ENCODE data around the gene MPP1. TPM values are rescaled to one million over a fixed set of nuclear protein-coding genes. Genes with fewer than 3 reads are reported as not detected.

The MPP1 gene
- total RNA-seq, 4 donors from 2014 or later: 11.3 to 19.9 (median 15.9) TPM

GRCh38 chrX:154780968-154781367, 24.3 kb downstream of the MPP1 start:
- H3K27me3 ChIP-seq: no peaks in the 10 kb centered on the region
- peaks cover 0 to 22% of the 10 kb centered on the region in 2 donors for H3K36me3 ChIP-seq
- no peak for ATAC-seq
- H3K27ac ChIP-seq: no peak overlapping the region
- intact Hi-C loops (cut with DNase I; ENCODE audit: low total_unique reads) (no loop called here), in situ Hi-C loops (cut with MboI; ENCODE audit: low sequenced_read_pairs in 4 of 4) (no loop called here)
- no peak overlapping the region for H3K4me3 ChIP-seq
- TF ChIP-seq POLR2A (IDR thresholded peaks at IDR 0.05): no peak
- no peak for TF ChIP-seq CTCF (IDR thresholded peaks at IDR 0.05 in 4 of 5, conservative IDR thresholded peaks at IDR 0.05 in 1 of 5)
- H3K9me3 ChIP-seq: no peaks in the 10 kb centered on the region
- H3K4me1 ChIP-seq: no peaks in the 10 kb centered on the region
- no peak for DNase-seq

- H3K36me3 ChIP-seq: peaks cover 0 to 39% of the 10 kb centered on the region in 2 donors
- intact Hi-C loops (cut with DNase I; ENCODE audit: low total_unique reads): no loop called here
These were observed 26.0 kb downstream of the MPP1 start for GRCh38 chrX:154779261-154779660.

GRCh38 chrX:154776753-154777152, 28.5 kb downstream of the MPP1 start:
- in situ Hi-C loops (cut with MboI; ENCODE audit: low sequenced_read_pairs in 4 of 4) (no loop called here), intact Hi-C loops (cut with DNase I; ENCODE audit: low total_unique reads) (no loop called here)
- Histone ChIP-seq H3K36me3 (peaks cover 0 to 54% of the 10 kb centered on the region in 2 donors), H3K4me3 (no peak overlapping the region), H3K4me1 (no peaks in the 10 kb centered on the region), H3K27me3 (no peaks in the 10 kb centered on the region), H3K27ac (no peak overlapping the region), H3K9me3 (no peaks in the 10 kb centered on the region)
- TF ChIP-seq POLR2A (IDR thresholded peaks at IDR 0.05): no peak
- no peak for TF ChIP-seq CTCF (IDR thresholded peaks at IDR 0.05 in 4 of 5, conservative IDR thresholded peaks at IDR 0.05 in 1 of 5)
- no peak for DNase-seq
- no peak for ATAC-seq

More at GRCh38 chrX:154779261-154779660, 26.0 kb downstream of the MPP1 start:
- DNase-seq (no peak), ATAC-seq (no peak)
- TF ChIP-seq CTCF (IDR thresholded peaks at IDR 0.05 in 4 of 5, conservative IDR thresholded peaks at IDR 0.05 in 1 of 5) (no peak), POLR2A (IDR thresholded peaks at IDR 0.05) (no peak)
- Histone ChIP-seq H3K27me3 (no peaks in the 10 kb centered on the region), H3K9me3 (no peaks in the 10 kb centered on the region), H3K27ac (no peak overlapping the region), H3K4me1 (no peaks in the 10 kb centered on the region), H3K4me3 (no peak overlapping the region)
- in situ Hi-C loops (cut with MboI; ENCODE audit: low sequenced_read_pairs in 4 of 4): no loop called here

- H3K36me3 ChIP-seq: peaks cover 0 to 61% of the 10 kb centered on the region in 2 donors
- ATAC-seq (no peak), DNase-seq (no peak)
- no peaks in the 10 kb centered on the region for H3K4me1 ChIP-seq
- intact Hi-C loops (cut with DNase I; ENCODE audit: low total_unique reads): no loop called here
- H3K9me3 ChIP-seq: no peaks in the 10 kb centered on the region
- no peak overlapping the region for H3K4me3 ChIP-seq
- no peaks in the 10 kb centered on the region for H3K27me3 ChIP-seq
- in situ Hi-C loops (cut with MboI; ENCODE audit: low sequenced_read_pairs in 4 of 4): no loop called here
- no peak overlapping the region for H3K27ac ChIP-seq
- no peak for TF ChIP-seq POLR2A (IDR thresholded peaks at IDR 0.05)
These were observed 29.6 kb downstream of the MPP1 start for GRCh38 chrX:154775419-154776349.

GRCh38 chrX:154774622-154775021, 30.7 kb downstream of the MPP1 start:
- no peaks in the 10 kb centered on the region for H3K4me1 ChIP-seq
- no peaks in the 10 kb centered on the region for H3K9me3 ChIP-seq
- H3K4me3 ChIP-seq: no peak overlapping the region
- ATAC-seq: no peak
- no peak for DNase-seq
- no peak overlapping the region for H3K27ac ChIP-seq
- intact Hi-C loops (cut with DNase I; ENCODE audit: low total_unique reads) (no loop called here), in situ Hi-C loops (cut with MboI; ENCODE audit: low sequenced_read_pairs in 4 of 4) (no loop called here)
- H3K27me3 ChIP-seq: no peaks in the 10 kb centered on the region
- TF ChIP-seq CTCF (IDR thresholded peaks at IDR 0.05 in 4 of 5, conservative IDR thresholded peaks at IDR 0.05 in 1 of 5) (no peak), POLR2A (IDR thresholded peaks at IDR 0.05) (no peak)
- peaks cover 0 to 58% of the 10 kb centered on the region in 2 donors for H3K36me3 ChIP-seq
